Measurements from ENCODE around the gene RALGPS1. TPM values are rescaled to one million over a fixed set of nuclear protein-coding genes. Genes with fewer than 3 reads are reported as not detected.

RALGPS1 gene
- total RNA-seq, 1 experiment from 2014 or later: 18.6 TPM

DNA sequence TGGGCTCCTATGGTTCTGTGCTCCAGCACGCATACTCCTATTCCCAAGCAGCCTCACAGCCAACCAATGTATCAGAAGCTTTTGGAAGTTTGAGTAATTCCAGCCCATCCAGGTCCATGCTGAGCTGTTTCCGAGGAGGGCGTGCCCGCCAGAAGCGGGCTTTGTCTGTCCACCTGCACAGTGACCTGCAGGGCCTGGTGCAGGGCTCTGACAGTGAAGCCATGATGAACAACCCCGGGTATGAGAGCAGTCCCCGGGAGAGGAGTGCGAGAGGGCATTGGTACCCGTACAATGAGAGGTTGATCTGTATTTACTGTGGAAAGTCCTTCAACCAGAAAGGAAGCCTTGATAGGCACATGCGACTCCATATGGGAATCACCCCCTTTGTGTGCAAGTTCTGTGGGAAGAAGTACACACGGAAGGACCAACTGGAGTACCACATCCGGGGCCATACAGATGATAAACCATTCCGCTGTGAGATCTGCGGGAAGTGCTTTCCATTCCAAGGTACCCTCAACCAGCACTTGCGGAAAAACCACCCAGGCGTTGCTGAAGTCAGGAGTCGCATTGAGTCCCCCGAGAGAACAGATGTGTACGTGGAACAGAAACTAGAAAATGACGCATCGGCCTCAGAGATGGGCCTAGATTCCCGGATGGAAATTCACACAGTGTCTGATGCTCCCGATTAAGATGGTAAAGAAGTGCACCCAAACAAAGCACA is 34.2 kb upstream of the RALGPS1 start:
- H3K4me3 Mint-ChIP-seq: no peak overlapping the region

More for the DNA sequence above, 34.2 kb upstream of the RALGPS1 start:
- DNase-seq: no peak
- WGBS (ENCODE audit: extremely low coverage, insufficient read length, low lambda C conversion rate): no CpG with 5 or more reads among the region's 23 CpGs
- Histone ChIP-seq H3K4me1 (ENCODE audit: insufficient read depth, low read length) (no peaks in the 10 kb centered on the region), H2AK5ac (ENCODE audit: insufficient read length, low read length) (no peak overlapping the region), H3K9me3 (ENCODE audit: control insufficient read depth, low read depth, low read length) (no peaks in the 10 kb centered on the region), H2BK5ac (ENCODE audit: insufficient read length, low read length) (no peak overlapping the region), H3K4ac (ENCODE audit: low read depth, low read length) (no peak overlapping the region), H2BK15ac (ENCODE audit: low read depth, low read length) (no peak overlapping the region), H4K8ac (replicated peaks; ENCODE audit: insufficient read length, low read depth, low read length) (no peak overlapping the region), H3K79me1 (ENCODE audit: insufficient read depth, low read depth, low read length, poor library complexity, severe bottlenecking) (peaks cover 2% of the 10 kb centered on the region), H3K14ac (ENCODE audit: insufficient read depth, low read length) (no peak overlapping the region), H3K4me2 (ENCODE audit: insufficient read depth, insufficient read length, low read length) (no peak overlapping the region), H3K23me2 (ENCODE audit: insufficient read length, low read depth, low read length, poor library complexity, severe bottlenecking) (no peaks in the 10 kb centered on the region), H3K18ac (ENCODE audit: insufficient read length, low read depth, low read length) (no peak overlapping the region), H4K5ac (ENCODE audit: insufficient read length, low read depth, low read length) (no peak overlapping the region), H3T11ph (ENCODE audit: low read length) (no peak overlapping the region), H3K56ac (ENCODE audit: insufficient read length, low read depth, low read length) (no peak overlapping the region), H3K27ac (ENCODE audit: insufficient read length, low read depth, low read length) (no peak overlapping the region), H2BK12ac (ENCODE audit: insufficient read length, low read depth, low read length) (no peak overlapping the region), H3K79me2 (ENCODE audit: insufficient read depth, low read length) (no peaks in the 10 kb centered on the region), H2BK120ac (ENCODE audit: low read depth, low read length, poor library complexity, severe bottlenecking) (no peak overlapping the region), H4K91ac (ENCODE audit: insufficient read length, low read depth, low read length) (no peak overlapping the region), H2AFZ (ENCODE audit: low read length) (no peak overlapping the region), H3K9ac (ENCODE audit: extremely low read depth, insufficient read length, low read length) (no peak overlapping the region), H2BK20ac (ENCODE audit: low read depth, low read length, poor library complexity, severe bottlenecking) (no peak overlapping the region), H3K23ac (ENCODE audit: insufficient read length, low read depth, low read length) (no peak overlapping the region), H4K20me1 (ENCODE audit: control insufficient read depth, insufficient read depth, insufficient read length) (no peaks in the 10 kb centered on the region), H3K27me3 (ENCODE audit: insufficient read depth, low read length) (no peaks in the 10 kb centered on the region)
- H3K4me1 Mint-ChIP-seq: peaks cover 0 to 8% of the 10 kb centered on the region in 2 experiments; a peak in 2 of 4 replicates
- H3K27ac Mint-ChIP-seq: peak overlapping the region in 1 of 3 experiments; percentile 26; a peak in 1 of 7 replicates
- H3K36me3 Mint-ChIP-seq (ENCODE audit: insufficient read depth in 1 of 3, low read depth in 3 of 3): peaks cover 18 to 23% (median 22%) of the 10 kb centered on the region in 3 experiments
- peaks cover 8 to 9% of the 10 kb centered on the region in 2 experiments for H3K9me3 Mint-ChIP-seq
- H3K27me3 Mint-ChIP-seq (ENCODE audit: low read depth): no peaks in the 10 kb centered on the region; the same call in 1 of the 2 replicates
- TF ChIP-seq, protein P1, sequence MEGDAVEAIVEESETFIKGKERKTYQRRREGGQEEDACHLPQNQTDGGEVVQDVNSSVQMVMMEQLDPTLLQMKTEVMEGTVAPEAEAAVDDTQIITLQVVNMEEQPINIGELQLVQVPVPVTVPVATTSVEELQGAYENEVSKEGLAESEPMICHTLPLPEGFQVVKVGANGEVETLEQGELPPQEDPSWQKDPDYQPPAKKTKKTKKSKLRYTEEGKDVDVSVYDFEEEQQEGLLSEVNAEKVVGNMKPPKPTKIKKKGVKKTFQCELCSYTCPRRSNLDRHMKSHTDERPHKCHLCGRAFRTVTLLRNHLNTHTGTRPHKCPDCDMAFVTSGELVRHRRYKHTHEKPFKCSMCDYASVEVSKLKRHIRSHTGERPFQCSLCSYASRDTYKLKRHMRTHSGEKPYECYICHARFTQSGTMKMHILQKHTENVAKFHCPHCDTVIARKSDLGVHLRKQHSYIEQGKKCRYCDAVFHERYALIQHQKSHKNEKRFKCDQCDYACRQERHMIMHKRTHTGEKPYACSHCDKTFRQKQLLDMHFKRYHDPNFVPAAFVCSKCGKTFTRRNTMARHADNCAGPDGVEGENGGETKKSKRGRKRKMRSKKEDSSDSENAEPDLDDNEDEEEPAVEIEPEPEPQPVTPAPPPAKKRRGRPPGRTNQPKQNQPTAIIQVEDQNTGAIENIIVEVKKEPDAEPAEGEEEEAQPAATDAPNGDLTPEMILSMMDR (conservative IDR thresholded peaks at IDR 0.05): no peak

Data from H9 (cell line).